SU-DHL-6 (cell line): ENCODE results near the gene CWC27.

Source experiments
- EZH2phosphoT487 ChIP-seq: fragments of 200-600 bp; sonication (generic), shearing (Covaris generic); conservative IDR thresholded peaks from 2 replicates; pipeline ENCODE4 v1.6.1; 2018; ENCODE audit warnings: mild to moderate bottlenecking, antibody characterized with exemption, low read length, moderate library complexity, mixed read lengths
- TF ChIP-seq, protein P1 (sequence below): fragments of 200-600 bp; sonication (generic); IDR thresholded peaks from one replicate; pipeline ENCODE4 v1.5.1; 2017; ENCODE audit warnings: antibody characterized with exemption, mild to moderate bottlenecking, low read length, moderate library complexity; ENCODE audit not compliant: insufficient read depth, poor library complexity, severe bottlenecking

DNA sequence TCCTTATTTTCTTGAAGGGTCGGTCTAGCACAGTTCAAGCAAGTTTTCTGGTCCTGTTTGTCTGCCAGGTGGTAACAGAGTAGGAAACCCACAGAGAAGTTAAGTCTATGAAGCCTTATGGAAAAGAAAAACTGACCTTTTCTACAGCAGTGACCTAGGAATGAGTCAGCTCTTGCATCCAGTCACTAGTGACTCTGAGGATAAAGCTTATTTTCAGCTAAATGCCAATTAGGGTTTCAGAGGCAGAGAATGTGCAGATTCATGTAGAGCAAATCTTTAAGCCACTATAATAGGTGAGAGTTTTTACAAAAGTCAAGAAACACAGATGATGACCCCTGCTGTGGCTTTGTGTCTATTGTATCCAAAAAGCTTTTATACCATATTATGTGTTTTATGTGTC lies 100.7 kb downstream of the CWC27 start:
- TF ChIP-seq, protein P1, sequence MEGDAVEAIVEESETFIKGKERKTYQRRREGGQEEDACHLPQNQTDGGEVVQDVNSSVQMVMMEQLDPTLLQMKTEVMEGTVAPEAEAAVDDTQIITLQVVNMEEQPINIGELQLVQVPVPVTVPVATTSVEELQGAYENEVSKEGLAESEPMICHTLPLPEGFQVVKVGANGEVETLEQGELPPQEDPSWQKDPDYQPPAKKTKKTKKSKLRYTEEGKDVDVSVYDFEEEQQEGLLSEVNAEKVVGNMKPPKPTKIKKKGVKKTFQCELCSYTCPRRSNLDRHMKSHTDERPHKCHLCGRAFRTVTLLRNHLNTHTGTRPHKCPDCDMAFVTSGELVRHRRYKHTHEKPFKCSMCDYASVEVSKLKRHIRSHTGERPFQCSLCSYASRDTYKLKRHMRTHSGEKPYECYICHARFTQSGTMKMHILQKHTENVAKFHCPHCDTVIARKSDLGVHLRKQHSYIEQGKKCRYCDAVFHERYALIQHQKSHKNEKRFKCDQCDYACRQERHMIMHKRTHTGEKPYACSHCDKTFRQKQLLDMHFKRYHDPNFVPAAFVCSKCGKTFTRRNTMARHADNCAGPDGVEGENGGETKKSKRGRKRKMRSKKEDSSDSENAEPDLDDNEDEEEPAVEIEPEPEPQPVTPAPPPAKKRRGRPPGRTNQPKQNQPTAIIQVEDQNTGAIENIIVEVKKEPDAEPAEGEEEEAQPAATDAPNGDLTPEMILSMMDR: no peak
- no peak for TF ChIP-seq EZH2phosphoT487
